Activated CD4-positive, alpha-beta T cell treated with anti-CD3 and anti-CD28 coated beads, Interleukin-2, amount 50 U/mL, for 16 hours (primary cell): Measurements from ENCODE around the gene INPP5F.
"Not testable (repeated sequence)": the region's sequence is repeated elsewhere in the genome, so short reads cannot be mapped to it uniquely, and the experiment has no call there.

Experiments
- DNase-seq: peaks from one replicate; pipeline ENCODE4 v3.0.0-alpha.2; 2020

Gene INPP5F

DNA sequence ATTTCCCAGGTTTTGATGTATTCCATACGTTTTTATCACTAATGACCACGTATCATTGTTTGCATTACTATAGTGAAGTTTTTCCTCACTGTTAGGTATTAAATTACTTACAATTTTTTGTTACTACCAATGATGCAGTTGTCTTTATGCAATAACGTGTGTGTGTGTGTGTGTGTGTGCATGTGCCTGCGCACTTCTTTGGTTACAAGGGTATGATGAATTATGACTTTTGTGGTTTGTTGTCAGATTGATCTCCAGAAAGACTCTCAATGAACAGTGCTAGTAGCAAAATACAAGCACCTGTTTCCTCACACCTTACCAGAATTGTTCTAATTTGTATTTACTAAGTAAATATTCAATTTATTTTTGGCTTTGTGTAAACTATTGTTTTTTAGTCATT, 95.3 kb downstream of the INPP5F start:
- no peak for DNase-seq

DNA sequence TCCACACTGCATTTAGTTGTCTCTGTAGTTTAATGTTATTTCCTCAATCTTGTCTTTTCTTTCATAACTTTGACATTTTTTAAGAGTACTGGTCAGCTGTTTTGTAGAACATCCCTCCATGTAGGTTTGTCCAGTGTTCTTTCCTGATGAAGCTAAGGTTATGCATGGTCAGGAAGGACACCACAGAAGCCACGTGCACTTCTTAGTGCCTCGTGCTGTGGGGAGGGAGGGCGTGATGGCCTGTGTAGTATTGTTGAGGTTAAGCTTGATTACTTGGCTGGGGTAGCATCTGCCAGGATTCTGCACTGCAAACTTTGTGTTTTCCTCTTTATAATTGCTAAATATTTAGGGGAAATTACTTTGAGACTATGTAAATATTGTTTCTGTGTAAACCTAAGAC, 98.4 kb downstream of the INPP5F start:
- DNase-seq = no peak

DNA sequence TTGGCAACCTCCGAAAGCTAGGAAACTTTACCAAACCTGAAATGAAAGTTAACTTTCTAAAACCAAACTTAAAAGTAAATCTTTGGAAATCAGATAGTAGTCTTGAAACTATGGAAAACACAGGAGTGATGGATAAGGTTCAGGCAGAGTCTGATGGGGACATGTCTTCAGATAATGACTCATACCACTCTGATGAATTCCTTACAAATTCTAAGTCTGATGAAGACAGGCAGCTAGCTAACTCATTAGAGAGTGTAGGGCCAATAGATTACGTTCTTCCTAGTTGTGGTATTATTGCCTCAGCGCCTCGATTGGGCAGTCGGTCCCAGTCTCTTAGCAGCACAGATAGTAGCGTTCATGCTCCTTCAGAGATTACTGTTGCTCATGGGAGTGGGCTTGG, 100.9 kb downstream of the INPP5F start:
- no peak for DNase-seq

DNA sequence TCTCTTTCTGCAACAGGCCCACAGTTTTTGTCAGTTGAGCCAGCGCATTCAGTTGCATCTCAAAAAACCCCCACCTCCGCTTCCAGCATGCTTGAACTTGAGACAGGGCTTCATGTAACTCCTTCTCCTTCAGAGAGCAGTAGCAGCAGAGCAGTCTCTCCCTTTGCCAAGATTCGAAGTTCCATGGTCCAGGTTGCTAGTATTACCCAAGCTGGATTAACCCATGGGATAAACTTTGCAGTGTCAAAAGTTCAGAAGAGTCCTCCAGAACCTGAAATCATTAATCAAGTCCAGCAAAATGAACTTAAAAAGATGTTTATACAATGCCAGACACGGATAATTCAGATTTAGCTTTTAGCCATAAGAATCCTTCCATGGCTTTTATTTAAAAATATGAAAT, 101.6 kb downstream of the INPP5F start:
- no peak for DNase-seq

DNA sequence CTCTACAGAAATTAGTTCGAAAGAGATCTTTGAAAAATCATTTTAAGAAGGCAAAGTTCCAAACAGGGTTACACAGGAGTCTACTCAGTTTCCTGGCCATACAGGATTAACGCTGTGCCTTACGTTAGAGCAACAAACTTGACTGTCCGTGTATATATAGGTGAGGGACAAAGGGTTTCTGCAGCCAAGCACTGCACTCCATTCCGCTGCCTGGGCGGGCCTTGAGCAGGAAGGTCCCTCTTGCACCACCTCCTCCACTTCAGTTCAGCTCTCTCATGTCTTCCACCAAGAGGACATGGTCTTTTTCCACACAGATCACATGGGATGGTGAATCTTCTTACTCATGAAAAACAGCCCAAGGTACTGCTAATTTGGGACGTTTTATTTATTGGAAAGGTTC, 103.6 kb downstream of the INPP5F start:
- DNase-seq = no peak

DNA sequence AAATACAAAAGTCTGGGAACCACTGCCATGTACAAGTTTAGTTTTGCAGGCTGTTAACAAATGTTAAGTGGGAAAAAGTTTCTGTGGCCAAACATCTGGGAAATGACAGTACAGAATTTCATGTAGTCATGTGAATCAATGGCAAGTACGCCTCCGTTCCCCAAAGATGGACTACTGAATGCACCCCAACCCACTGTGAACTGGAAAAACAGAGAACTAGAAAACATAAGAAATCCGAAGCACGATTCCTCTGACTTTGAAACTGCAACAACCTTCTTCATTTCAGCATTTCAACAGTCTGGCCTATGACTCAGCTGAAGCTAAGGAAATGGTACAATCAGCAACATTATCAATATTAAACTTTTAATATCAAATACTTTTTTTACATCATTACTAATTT, 105.0 kb downstream of the INPP5F start:
- no peak for DNase-seq

DNA sequence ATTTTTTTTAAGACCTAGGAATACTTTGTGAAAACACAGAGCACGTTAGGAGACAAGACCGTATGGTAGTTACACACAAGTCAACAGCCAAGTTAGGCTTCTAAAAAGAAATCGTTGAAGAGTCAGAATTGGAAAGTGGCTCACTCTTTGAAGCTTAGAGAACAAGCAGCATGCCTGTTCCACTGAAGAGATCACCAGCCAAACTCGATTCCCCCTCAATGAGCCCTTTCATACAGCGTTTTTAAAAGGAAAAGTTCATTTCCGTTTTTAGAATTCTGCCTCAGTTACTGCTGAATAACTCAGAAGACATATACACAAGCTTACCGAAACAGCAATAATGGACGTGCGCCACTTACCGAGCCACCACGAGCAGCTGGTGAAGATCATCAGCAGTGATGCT, 105.8 kb downstream of the INPP5F start:
- DNase-seq = no peak

DNA sequence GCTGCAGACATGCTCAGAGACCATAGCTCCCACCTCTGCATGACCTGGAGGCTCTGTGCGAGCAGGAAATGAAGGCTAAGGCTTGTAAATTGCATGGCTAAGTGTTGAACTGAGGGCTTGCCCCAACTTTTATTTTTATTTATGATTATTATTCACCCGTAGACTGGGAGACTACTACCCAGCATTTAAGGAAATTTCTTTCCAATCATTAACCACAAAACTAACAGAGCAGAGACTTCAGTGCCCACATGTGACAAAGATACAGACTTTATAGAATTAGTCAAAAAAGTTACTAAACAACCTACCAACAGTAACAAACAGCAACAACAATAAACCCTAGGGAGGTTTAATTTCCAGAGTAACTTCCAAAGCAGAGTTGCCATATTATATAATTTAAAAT, 107.1 kb downstream of the INPP5F start:
- DNase-seq = no peak

DNA sequence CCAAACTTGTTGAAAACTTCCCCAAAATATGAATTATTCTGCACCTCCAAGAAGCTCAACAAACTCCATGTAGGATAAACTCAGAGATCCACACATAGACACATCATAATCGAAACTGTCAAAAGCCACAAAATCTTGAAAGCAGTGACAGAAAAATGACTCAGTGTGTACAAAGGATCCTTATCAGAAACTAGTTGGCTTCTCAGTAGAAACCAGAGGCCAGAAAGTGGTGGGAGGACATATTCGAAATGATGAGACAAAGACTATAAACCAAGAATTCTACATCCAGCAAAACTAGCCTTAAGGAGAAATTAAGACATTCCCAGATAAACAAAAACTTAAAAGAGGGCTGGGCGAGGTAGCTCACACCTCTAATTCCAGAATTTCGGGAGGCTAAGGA, 108.3 kb downstream of the INPP5F start:
- DNase-seq = peak; percentile 78

DNA sequence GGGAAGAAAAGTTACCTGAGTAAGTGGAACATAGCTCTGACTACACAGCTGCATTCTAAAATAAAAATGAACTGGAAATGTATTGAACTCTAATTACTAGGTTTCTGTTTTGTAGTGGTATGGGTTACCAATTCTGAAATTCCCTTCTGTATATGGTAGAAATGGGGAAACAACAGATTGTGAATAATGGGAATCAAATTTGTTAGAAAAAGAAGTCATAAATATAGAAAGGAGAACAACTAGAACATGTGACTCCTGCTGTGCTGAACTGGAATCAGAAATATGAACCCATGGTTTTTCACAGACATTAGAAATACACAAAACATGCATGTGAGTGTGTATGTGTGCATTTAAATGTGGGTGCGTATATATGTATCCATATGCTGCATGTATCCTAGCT, 119.8 kb downstream of the INPP5F start:
- no peak for DNase-seq

DNA sequence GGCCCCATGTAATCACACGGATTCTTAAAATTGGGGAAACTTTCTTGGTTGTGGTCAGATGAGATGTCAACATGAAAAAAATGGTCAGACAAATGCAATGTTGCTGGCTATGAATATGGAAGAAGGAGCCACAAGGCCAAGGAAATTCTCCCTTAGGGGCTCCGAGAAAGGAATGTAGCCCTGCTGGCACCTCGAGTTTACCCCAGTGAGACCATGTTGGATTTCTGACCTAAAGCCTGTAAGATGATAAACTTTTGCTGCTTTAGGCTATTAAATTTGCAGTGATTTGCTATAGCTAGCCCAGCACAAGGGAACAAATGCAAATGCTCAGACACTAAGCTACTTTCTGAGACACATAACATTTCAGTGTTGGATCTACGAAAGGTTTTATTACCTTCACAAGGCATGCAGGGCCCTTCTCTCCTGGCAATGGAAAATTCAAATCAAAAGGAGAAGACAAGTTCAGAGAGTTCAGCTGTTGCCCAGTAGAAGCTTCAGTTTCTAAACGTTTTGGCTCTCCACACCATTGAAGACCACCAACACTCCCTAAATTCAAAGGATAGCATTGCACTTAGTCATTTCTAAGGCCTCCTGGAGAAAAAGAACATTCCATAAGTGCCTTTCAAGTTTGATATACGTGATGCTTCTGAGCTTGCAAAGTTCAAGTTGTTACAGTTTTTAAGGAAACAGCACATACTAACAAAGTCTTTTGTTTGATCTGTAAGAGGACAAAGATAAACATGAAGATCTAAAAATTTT, 123.4 kb downstream of the INPP5F start:
- DNase-seq = no peak

DNA sequence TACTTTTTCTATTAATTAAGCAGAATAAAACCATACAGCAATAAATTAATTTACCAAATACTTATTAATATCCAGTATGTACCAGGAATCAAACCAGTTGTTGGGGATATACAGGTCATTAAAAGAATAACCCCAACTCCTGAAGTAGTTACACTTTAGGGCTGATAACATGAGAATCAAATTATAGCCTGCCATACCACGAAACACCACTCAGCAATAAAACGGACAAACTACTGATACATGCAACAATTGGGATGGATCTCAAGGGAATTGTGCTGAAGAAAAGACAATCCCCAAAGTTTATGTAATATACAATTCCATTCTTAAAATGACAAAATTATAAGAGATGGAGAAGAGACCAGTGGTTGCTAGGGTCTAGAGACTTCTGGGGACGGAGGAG, 124.1 kb downstream of the INPP5F start:
- DNase-seq = no peak

DNA sequence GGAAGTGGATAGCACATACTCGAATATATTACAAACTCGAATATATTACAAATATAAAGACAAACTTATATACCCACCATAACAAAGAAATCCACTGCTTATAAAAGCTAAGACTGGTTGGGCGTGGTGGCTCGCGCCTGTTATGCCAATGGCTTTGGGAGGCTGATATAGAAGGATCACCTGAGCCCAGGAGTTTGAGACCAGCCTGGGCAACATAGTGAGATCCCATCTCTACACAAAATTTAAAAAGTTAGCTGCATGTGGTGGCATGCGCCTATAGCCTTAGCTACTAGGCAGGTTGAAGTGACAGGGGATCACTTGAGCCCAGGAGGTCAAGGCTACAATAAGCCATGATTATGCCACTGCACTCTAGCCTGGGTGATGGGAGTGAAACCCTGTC, 126.4 kb downstream of the INPP5F start:
- no peak for DNase-seq

DNA sequence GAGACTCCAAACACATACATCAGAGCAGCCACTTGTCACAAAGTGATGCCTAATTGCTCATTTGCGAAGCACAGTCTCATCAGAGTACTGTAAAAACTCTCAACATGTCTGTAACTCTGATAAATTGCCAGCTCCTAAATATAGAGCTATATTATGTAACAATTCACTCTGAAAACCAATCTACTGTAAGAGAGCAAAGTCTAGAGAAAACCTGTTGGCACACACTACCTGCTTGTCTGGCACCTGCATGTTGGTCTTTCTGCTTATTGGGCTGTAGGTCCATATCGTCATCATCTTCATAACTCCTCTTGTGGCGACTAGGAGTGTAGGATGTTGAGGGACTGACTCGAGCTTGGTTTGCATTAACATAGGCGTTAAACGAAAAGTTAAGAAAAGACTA, 127.0 kb downstream of the INPP5F start:
- DNase-seq = no peak

DNA sequence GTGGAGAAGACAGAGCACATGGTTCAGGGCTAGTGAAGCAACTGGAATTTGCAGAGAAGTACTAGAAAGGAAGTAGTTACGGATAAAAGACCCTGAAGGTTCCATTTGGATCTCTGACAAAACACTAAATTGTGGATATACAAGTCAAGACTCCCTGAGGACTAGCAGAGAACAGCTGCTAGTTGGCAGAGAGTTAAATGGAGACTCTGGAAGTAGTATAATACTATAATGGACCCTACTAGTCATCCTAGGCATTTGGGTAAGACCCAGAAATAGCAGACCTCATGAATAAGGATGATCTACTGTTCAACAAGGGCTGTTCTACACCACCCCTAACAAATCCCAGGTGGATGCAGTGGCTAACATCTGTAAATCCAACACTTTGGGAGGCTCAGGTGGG, 127.7 kb downstream of the INPP5F start:
- no peak for DNase-seq

DNA sequence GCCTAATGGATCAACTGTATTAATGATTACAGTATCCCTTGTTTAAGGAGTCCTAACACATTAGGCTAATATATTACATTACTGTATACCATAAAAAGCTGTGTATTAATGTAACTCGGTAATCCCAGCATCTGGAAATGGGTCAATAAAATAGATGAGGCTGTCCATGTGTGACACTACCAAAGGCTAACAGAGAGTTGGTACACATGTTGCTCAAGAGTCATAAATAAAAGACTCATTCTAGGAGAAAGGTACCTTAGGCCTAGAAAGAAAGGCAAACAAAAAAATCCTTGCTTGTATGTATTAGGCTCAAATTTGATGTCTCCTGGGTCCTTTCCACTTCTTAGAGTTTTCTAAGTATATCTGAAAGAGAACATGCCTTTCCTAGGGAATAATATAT, 132.2 kb downstream of the INPP5F start:
- no peak for DNase-seq

DNA sequence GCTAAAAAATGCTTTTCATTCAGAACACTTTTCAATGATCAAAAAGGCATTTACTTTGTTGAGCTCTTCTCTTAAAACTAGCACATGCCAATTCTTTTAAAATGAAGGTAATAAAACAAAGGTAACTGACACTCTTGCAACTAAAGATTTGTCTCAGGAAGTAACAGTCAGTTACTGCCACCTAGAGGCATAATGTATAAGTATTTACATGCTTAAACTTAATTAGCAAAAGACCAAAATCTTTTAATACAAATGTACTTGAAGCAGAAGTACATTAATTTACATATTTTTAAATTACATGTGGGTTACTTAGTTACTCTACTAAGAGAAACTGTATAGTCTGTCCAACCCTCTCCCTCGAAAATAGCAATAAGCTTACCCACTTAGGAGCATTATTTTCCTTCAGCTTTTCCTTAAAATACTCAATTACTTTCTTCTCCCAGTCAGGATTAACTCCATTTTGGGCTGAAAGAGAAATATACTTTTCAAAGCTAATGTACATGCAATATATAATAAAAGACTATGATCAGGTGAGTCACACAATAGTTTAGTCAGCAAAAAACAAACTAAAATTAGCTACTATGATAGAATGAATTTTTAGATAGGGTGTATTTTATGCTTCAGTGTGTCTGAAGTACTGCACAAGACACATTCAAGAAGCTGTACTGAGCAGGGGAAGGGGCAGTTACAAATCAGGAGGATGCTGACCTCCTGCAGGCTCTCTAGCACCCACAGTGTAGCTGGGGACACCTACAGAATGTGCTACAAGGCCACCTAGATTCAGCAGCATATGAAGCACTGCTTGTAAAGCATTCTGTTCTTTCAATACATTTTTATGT, 133.8 kb downstream of the INPP5F start:
- peak; percentile 46 for DNase-seq

DNA sequence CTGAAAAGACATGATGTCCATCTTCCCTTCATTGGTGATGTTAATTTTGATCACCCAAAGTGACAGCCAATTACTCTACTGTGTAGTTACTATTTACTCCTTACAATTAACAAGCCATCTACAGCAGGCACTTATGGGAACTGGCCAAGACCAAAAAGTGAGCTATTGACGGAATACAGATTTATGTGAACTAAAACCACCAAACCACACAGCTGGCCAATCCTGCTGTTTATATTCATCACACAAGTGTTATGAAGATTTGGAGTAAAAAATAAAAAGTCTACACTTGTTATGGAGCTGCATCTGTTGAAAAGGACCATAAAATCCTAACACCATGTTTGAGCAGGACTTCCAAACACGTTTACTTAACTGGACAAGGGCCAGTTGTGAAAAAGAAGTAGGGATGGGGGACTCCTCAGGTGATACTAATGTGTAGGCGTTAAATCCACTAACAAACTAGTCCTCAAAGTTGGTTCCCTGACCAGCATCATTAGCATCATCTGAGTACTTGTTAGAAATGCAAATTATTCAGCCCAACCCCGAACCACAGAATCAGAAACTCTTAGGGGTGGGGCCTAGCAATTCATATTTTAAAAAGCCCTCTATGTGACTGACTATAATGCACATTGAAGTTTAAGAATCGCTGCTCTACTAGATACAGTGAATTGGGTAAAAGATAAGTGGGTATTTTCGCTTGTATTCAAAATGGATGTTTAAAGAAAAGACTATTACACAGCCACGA, 135.2 kb downstream of the INPP5F start:
- no peak for DNase-seq

DNA sequence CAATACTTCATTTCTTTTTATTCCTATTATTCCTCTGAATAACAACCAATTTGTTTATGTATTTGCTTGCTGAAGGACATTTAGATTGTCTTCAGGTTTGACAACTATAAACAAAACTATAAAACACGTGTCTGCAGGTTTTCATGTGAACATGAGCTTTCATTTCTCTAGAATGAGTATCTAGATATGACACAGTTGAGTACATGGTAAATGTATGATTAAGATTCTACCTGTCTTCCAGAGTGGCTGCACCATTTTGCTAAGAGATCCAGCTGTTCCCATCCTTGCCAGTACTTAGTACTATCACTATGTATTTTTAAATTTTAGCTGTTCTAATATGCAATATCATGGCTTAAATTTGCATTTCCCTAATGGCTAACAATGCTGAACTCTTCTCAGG, 136.7 kb downstream of the INPP5F start:
- DNase-seq = peak; percentile 18

DNA sequence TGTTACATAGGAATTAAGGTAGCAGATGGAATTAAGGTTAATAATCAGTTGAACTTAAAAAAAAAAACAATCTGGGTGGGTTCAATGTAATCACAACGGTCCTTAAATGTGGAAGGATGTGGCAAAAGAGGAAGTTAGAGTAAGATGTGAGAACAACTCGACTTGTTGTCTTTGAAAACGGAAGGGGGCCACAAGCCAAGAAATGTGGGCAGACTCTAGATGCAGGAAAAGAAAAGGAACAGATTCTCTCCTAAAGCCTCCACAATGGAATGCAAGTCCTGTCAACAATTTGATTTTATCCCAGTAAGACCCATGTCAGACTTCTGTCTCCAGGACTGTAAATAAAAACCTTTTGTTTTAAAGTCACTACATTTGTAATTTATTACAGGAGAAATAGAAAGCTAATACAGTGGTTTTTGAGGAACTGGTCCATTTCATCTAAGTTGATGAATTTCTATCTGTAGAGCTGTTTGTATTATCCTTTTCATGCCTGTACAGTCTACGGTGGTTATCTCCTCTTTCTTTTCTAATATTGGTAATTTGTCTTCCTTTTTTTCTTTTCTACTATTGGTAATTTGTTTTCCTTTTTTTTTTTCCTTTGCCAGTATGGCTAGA, 138.2 kb downstream of the INPP5F start:
- no peak for DNase-seq

DNA sequence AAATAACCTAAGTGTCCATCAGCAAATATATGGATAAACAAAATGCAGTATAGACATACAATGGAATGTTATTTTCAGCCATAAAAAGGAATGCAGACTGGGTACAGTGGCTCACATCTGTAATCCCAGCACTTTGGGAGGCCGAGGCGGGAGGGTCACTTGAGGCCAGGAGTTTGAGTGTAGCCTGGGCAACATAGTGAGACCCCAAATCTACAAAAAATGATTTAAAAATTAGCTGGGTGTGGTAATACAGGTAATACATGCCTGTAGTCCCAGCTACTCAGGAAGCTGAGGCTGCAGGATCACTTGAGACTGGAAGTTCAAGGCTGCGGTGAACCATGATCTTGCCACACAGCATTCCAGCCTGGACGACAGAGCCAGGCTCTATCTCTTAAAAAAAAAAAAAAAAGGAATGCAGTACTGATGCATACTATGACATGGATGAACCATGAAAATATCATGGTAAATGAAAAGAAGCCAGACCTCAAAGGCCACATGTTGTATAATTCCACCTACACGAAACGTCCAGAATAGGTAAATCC, 139.9 kb downstream of the INPP5F start:
- no peak for DNase-seq

DNA sequence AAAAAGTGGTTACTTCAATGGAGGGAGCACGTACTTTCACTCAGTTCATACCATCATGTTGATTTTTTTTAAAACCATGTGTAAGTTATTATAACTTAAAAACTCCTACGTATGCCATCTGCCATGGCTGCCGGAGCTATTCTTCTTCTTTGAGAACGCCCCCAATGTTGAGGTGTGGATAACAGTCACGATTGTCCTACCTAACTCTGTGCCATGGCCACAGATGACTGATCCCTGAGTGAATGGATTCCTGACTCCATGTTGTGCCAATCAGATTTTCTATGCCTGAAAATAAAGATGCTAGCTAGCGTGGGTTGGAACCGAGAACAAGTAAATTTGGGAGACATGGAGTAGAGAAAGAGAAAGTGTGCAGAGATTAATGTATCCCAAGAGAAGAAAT, 141.5 kb downstream of the INPP5F start:
- DNase-seq = no peak

DNA sequence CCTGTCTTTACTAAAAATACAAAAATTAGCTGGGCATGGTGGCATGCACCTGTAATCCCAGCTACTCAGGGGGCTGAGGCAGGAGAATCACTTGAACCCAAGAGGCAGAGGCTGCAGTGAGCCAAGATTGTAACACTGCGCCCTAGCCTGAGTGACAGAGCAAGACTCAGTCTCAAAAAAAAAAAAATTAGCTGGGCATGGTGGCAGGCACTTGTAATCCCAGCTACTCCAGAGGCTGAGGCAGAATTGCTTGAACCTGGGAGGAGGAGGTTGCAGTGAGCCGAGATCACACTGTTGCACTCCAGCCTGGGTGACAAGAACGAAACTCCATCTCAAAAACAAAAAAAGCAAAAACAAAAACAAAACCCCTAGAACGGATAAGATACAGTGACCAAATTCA, 143.5 kb downstream of the INPP5F start:
- DNase-seq = not testable (repeated sequence)
